Measurements from ENCODE around the gene RALGAPA1. TPM values are rescaled to one million over a fixed set of nuclear protein-coding genes. Genes with fewer than 3 reads are reported as not detected.

RALGAPA1 gene
- polyA plus RNA-seq, 1 of the 3 experiments (the other 2 are of a cell fraction): 3.6 TPM

GRCh38 chr14:35715079-35715478 lies 94.0 kb downstream of the RALGAPA1 start:
- DNase-seq: no peak
- H3K9me3 ChIP-seq: no peaks in the 10 kb centered on the region
- no peaks in the 10 kb centered on the region for H3F3A ChIP-seq (replicated peaks; ENCODE audit: insufficient read depth)
- no peak overlapping the region for H2AFZ ChIP-seq (ENCODE audit: low read depth)
- no peaks in the 10 kb centered on the region for H4K20me1 ChIP-seq (ENCODE audit: insufficient read depth)
- H3K4me3 ChIP-seq (ENCODE audit: low read depth in 2 of 2, low read length in 1 of 2): no peak overlapping the region
- ChIA-PET CTCF (no interaction called here), POLR2A (no interaction called here)
- peaks cover 15 to 31% of the 10 kb centered on the region in 2 experiments for H3K36me3 ChIP-seq (replicated peaks in 1 of 2; ENCODE audit: control insufficient read depth in 1 of 2, insufficient read depth in 2 of 2, low read length in 1 of 2)
- no peaks in the 10 kb centered on the region for H3K79me2 ChIP-seq (ENCODE audit: insufficient read depth)
- H3K9me2 ChIP-seq: no peaks in the 10 kb centered on the region
- H3K27ac ChIP-seq (ENCODE audit: low read depth in 2 of 2, low read length in 1 of 2): no peak overlapping the region
- no peak overlapping the region for H3K4me2 ChIP-seq
- no peaks in the 10 kb centered on the region for H3K27me3 ChIP-seq (ENCODE audit: insufficient read depth)
- no peak for TF ChIP-seq NFIC (IDR thresholded peaks at IDR 0.05; ENCODE audit: borderline replicate concordance)
- no peaks in the 10 kb centered on the region for H3K4me1 ChIP-seq (ENCODE audit: control insufficient read depth in 1 of 2, insufficient read depth in 2 of 2, low read depth in 1 of 2, low read length in 1 of 2)
- 98% methylated on average over 1 of the region's 1 CpG for whole genome bisulfite sequencing (ENCODE audit: low lambda C conversion rate)
- H3K9ac ChIP-seq: no peak overlapping the region

GRCh38 chr14:35712466-35712865 lies 96.6 kb downstream of the RALGAPA1 start:
- Histone ChIP-seq H2AFZ (ENCODE audit: low read depth) (no peak overlapping the region), H3K36me3 (replicated peaks in 1 of 2; ENCODE audit: control insufficient read depth in 1 of 2, insufficient read depth in 2 of 2, low read length in 1 of 2) (peaks cover 18 to 40% of the 10 kb centered on the region in 2 experiments), H3K9me3 (no peaks in the 10 kb centered on the region), H4K20me1 (ENCODE audit: insufficient read depth) (no peaks in the 10 kb centered on the region), H3K9me2 (no peaks in the 10 kb centered on the region), H3F3A (replicated peaks; ENCODE audit: insufficient read depth) (no peaks in the 10 kb centered on the region), H3K79me2 (ENCODE audit: insufficient read depth) (no peaks in the 10 kb centered on the region), H3K4me1 (ENCODE audit: control insufficient read depth in 1 of 2, insufficient read depth in 2 of 2, low read depth in 1 of 2, low read length in 1 of 2) (no peaks in the 10 kb centered on the region), H3K9ac (no peak overlapping the region), H3K4me3 (ENCODE audit: low read depth in 2 of 2, low read length in 1 of 2) (no peak overlapping the region), H3K27me3 (ENCODE audit: insufficient read depth) (no peaks in the 10 kb centered on the region), H3K27ac (ENCODE audit: low read depth in 2 of 2, low read length in 1 of 2) (no peak overlapping the region), H3K4me2 (no peak overlapping the region)
- CTCF ChIA-PET: no interaction called here
- POLR2A ChIA-PET: no interaction called here
- no peak for TF ChIP-seq ELF1 (IDR thresholded peaks at IDR 0.05)
- no peak for TF ChIP-seq EZH2phosphoT487 (IDR thresholded peaks at IDR 0.05; ENCODE audit: borderline replicate concordance, low read depth)
- no peak for TF ChIP-seq GABPA (IDR thresholded peaks at IDR 0.05; ENCODE audit: low read depth)
- TF ChIP-seq SMC3 (IDR thresholded peaks at IDR 0.05; ENCODE audit: low read depth, low read length): no peak
- TF ChIP-seq FOXJ3 (CRISPR knock-in tag; IDR thresholded peaks at IDR 0.05): no peak
- TF ChIP-seq IRF3 (IDR thresholded peaks at IDR 0.05; ENCODE audit: low read depth, low read length): no peak
- no peak for TF ChIP-seq RFX5 (IDR thresholded peaks at IDR 0.05; ENCODE audit: low read length)
- no peak for TF ChIP-seq RXRA (IDR thresholded peaks at IDR 0.05; ENCODE audit: borderline replicate concordance, low read depth)
- no peak for TF ChIP-seq SIN3A (IDR thresholded peaks at IDR 0.05; ENCODE audit: borderline replicate concordance, low read depth, low read length)
- TF ChIP-seq REST (IDR thresholded peaks at IDR 0.05; ENCODE audit: low read depth, low read length): no peak
- no peak for TF ChIP-seq RCOR1 (IDR thresholded peaks at IDR 0.05; ENCODE audit: low read length)
- TF ChIP-seq GATA2 (CRISPR knock-in tag; IDR thresholded peaks at IDR 0.05): no peak
- no peak for TF ChIP-seq USF2 (IDR thresholded peaks at IDR 0.05; ENCODE audit: borderline replicate concordance, low read depth, low read length)
- DNase-seq: no peak
- 95% methylated on average over 3 of the region's 3 CpGs for WGBS (ENCODE audit: low lambda C conversion rate)
